Bronchial epithelial cell (primary cell): ENCODE results near the gene CSNK1D. TPM values are rescaled to one million over a fixed set of nuclear protein-coding genes. Genes with fewer than 3 reads are reported as not detected.
A peak's percentile ranks its signal among the peaks of the same experiment; 100 is the strongest.

Experiments used
- DNase-seq: peaks from one replicate; pipeline ENCODE4 v3.0.0-alpha.2; 2010; ENCODE audit warnings: low read depth
- FAIRE-seq: peaks from 2 replicates; lab custom pipeline; 2011; peaks lifted over from hg19 to GRCh38; lab: Jason Lieb, UNC
- H3K27me3 ChIP-seq: 2 replicates; pipeline ENCODE4 v1.5.1; 2011; ENCODE audit warnings: low read length; ENCODE audit not compliant: control insufficient read depth, insufficient read depth
- H3K36me3 ChIP-seq: 2 replicates; pipeline ENCODE4 v1.5.1; 2011; ENCODE audit warnings: low read length; ENCODE audit not compliant: control insufficient read depth, insufficient read depth
- H3K4me3 ChIP-seq: 2 replicates; pipeline ENCODE4 v1.5.1; 2011; ENCODE audit warnings: mild to moderate bottlenecking, low read depth, low read length, control low read depth
- CTCF ChIP-seq: IDR thresholded peaks from 2 replicates; pipeline ENCODE4 v1.5.1; 2011; ENCODE audit warnings: mild to moderate bottlenecking, moderate library complexity, low read length, control low read depth, inconsistent platforms; ENCODE audit not compliant: insufficient read depth, severe bottlenecking
- total RNA-seq: library from RNA; depleted of rRNA; stranded (reverse); fragments of >200 nt; gene quantifications from 2 replicates; pipeline ENCODE4 v1.2.1, GENCODE V29; 2014

CSNK1D gene
- total RNA-seq, 1 donor from 2014 or later, result 72.4 TPM

GRCh38 chr17:82232876-82233785 is 40.4 kb downstream of the CSNK1D start:
- no peak for FAIRE-seq
- Histone ChIP-seq H3K27me3 (no peaks in the 10 kb centered on the region), H3K4me3 (no peak overlapping the region), H3K36me3 (peaks cover 35% of the 10 kb centered on the region)
- no peak for TF ChIP-seq CTCF
- no peak for DNase-seq

GRCh38 chr17:82232322-82232820 is 41.1 kb downstream of the CSNK1D start:
- no peak overlapping the region for H3K4me3 ChIP-seq
- FAIRE-seq (no peak), DNase-seq (no peak)
- H3K27me3 ChIP-seq, result no peaks in the 10 kb centered on the region
- TF ChIP-seq CTCF, result no peak
- H3K36me3 ChIP-seq, result peaks cover 29% of the 10 kb centered on the region

- no peak for TF ChIP-seq CTCF
- peaks cover 23% of the 10 kb centered on the region for H3K36me3 ChIP-seq
- H3K4me3 ChIP-seq, result peak overlapping the region; percentile 89
- no peaks in the 10 kb centered on the region for H3K27me3 ChIP-seq
- DNase-seq (no peak), FAIRE-seq (no peak)
Measured at GRCh38 chr17:82231562-82232321, 41.8 kb downstream of the CSNK1D start.

GRCh38 chr17:82231312-82231561 is 42.3 kb downstream of the CSNK1D start:
- no peak for TF ChIP-seq CTCF
- FAIRE-seq (no peak), DNase-seq (no peak)
- Histone ChIP-seq H3K4me3 (peak overlapping the region; percentile 89), H3K36me3 (peaks cover 20% of the 10 kb centered on the region), H3K27me3 (no peaks in the 10 kb centered on the region)

DNA sequence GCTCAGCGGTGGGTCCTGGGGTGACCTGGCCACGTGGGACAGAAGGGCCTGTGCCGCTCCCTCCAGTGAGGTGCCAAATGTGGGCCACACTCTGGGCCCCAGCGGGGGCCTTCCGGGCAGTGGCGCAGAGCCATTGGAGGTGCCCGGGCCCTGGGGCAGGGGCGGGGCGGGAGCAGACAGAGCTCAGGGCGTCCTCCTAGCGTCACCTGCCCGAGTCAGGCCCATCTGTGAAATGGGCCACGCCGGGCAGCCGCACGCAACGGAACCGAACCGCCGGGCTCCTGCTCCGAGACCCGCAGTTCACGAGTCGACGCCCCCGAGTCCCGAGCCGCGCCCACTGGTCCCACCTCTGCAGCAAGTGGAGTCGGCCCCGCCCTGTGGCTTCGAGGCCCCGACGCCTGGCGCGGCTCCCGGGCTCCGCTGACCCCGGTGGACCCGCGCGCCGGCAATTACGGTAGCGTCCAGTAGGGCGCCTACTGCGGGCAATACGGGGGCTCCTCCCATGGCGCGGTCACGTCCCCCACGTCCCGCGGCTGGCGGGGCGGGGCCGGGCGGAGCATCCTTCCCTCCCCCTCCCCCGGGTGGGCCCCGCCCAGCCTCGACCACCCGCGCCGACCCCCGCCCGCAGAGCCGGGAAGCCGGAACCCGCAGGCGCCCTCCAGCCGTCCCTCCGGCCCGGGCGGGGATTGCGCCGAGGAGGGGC is 42.7 kb downstream of the CSNK1D start:
- Histone ChIP-seq H3K4me3 (peak overlapping the region; percentile 89), H3K36me3 (peaks cover 17% of the 10 kb centered on the region), H3K27me3 (no peaks in the 10 kb centered on the region)
- TF ChIP-seq CTCF, result peak; percentile 44
- DNase-seq, result peak; percentile 30
- FAIRE-seq, result no peak
